Measurements from ENCODE around the gene ENOX2.

DNA sequence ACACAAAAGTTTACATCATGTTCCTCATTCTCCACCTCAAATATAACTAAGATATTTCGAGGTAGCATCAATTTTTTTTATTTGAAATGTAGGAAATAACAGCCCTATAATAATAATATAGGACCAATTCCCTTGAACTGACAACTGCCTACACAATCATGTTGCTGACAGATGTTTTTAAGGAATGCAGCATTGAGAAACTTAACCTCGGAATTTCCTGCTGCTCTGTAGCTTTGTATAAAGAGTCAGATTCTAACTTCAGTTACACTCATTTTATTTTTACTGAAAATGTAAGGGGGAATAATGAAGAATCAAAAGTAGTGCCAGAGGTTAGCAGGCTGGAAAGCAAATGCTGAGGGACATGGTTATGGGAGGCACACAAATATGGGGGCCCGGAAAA is 265.4 kb downstream of the ENOX2 start:
- no peak for TF ChIP-seq YY1 (IDR thresholded peaks at IDR 0.05; ENCODE audit: insufficient read depth, insufficient read length)
- no peak for TF ChIP-seq ZNF274 (IDR thresholded peaks at IDR 0.05; ENCODE audit: low read depth, low read length)
- TF ChIP-seq SUZ12 (IDR thresholded peaks at IDR 0.05; ENCODE audit: extremely low read depth, insufficient read depth, insufficient read length) = no peak

Measured in NT2/D1 (cell line).